SK-N-SH (cell line): ENCODE measurements around the gene INTS14. TPM values are rescaled to one million over a fixed set of nuclear protein-coding genes. Genes with fewer than 3 reads are reported as not detected.
A peak's percentile ranks its signal among the peaks of the same experiment; 100 is the strongest.

ENCODE experiments used
- CTCF ChIA-PET: fragments of 300-600, 350-600 bp; formaldehyde crosslinking; extraction: SDS; loops from one replicate; lab custom pipeline; 2021; lab: Yijun Ruan, JAX
- POLR2A ChIA-PET: fragments of 350-600 bp; sonication (Branson Sonifier 250); formaldehyde crosslinking; extraction: SDS; loops from one replicate; lab custom pipeline; 2020; ENCODE audit warnings: antibody characterized with exemption, inconsistent platforms; lab: Yijun Ruan, JAX
- DNase-seq: peaks from one replicate; pipeline ENCODE4 v3.0.0; 2012
- H2AFZ ChIP-seq: fragments of 200-600 bp; sonication (generic); 2 replicates; pipeline ENCODE4 v1.8.1; 2016; ENCODE audit warnings: antibody characterized with exemption, mild to moderate bottlenecking, low read depth
- H3F3A ChIP-seq: fragments of 200-600 bp; sonication (generic); replicated peaks from 2 replicates; pipeline ENCODE3; 2016; ENCODE audit warnings: antibody characterized with exemption, mild to moderate bottlenecking; ENCODE audit not compliant: insufficient read depth
- H3K27ac ChIP-seq, 2 experiments: fragments of 200-500 bp in 1 of 2; fragments of 200-600 bp in 1 of 2; sonication (Bioruptor generic) in 1 of 2; sonication (generic), shearing (Covaris generic) in 1 of 2; 2 replicates each; pipeline versions ENCODE4 v1.5.1 to v1.6.1; 2014 to 2016; ENCODE audit warnings: low read depth in 2 of 2, inconsistent platforms in 1 of 2, low read length in 1 of 2, mild to moderate bottlenecking in 1 of 2, mixed read lengths in 1 of 2
- H3K27me3 ChIP-seq: fragments of 200-600 bp; sonication (generic), shearing (Covaris generic); 2 replicates; pipeline ENCODE4 v1.6.1; 2016; ENCODE audit warnings: mixed run types; ENCODE audit not compliant: insufficient read depth
- H3K36me3 ChIP-seq, 2 experiments: fragments of 200-500 bp in 1 of 2; fragments of 200-600 bp in 1 of 2; sonication (Bioruptor generic) in 1 of 2; sonication (generic) in 1 of 2; replicated peaks in 1 of 2; 2 replicates each; pipeline versions ENCODE3 to v1.5.1; 2014 to 2016; ENCODE audit warnings: low read length in 1 of 2, mild to moderate bottlenecking in 1 of 2; ENCODE audit not compliant: insufficient read depth in 2 of 2, control insufficient read depth in 1 of 2
- H3K4me1 ChIP-seq, 2 experiments: fragments of 200-500 bp in 1 of 2; fragments of 200-600 bp in 1 of 2; sonication (Bioruptor generic) in 1 of 2; sonication (generic), shearing (Covaris generic) in 1 of 2; 2 replicates each; pipeline versions ENCODE4 v1.5.1 to v1.6.1; 2014 to 2016; ENCODE audit warnings: low read depth in 1 of 2, low read length in 1 of 2, mixed run types in 1 of 2; ENCODE audit not compliant: insufficient read depth in 2 of 2, control insufficient read depth in 1 of 2
- H3K4me2 ChIP-seq: fragments of 200-600 bp; sonication (generic), shearing (Covaris generic); 2 replicates; pipeline ENCODE4 v1.6.1; 2017; ENCODE audit warnings: mixed run types
- H3K4me3 ChIP-seq, 2 experiments: fragments of 200-500 bp in 1 of 2; fragments of 200-600 bp in 1 of 2; sonication (Bioruptor generic) in 1 of 2; sonication (generic), shearing (Covaris generic) in 1 of 2; 2 replicates each; pipeline versions ENCODE4 v1.5.1 to v1.8.1; 2014 to 2016; ENCODE audit warnings: low read depth in 2 of 2, inconsistent platforms in 1 of 2, low read length in 1 of 2, mild to moderate bottlenecking in 1 of 2, mixed read lengths in 1 of 2, moderate library complexity in 1 of 2
- H3K79me2 ChIP-seq: fragments of 200-600 bp; sonication (generic); 2 replicates; pipeline ENCODE4 v1.8.1; 2017; ENCODE audit warnings: mild to moderate bottlenecking; ENCODE audit not compliant: insufficient read depth
- H3K9ac ChIP-seq: fragments of 200-600 bp; sonication (generic); 2 replicates; pipeline ENCODE4 v1.6.1; 2017; ENCODE audit warnings: mixed run types
- H3K9me2 ChIP-seq: fragments of 200-600 bp; sonication (generic); 2 replicates; pipeline ENCODE4 v1.6.1; 2017; ENCODE audit warnings: mixed run types
- H3K9me3 ChIP-seq: fragments of 200-600 bp; sonication (generic); 2 replicates; pipeline ENCODE4 v1.6.1; 2017; ENCODE audit warnings: mixed run types, mild to moderate bottlenecking, moderate library complexity
- H4K20me1 ChIP-seq: fragments of 200-600 bp; sonication (generic); 2 replicates; pipeline ENCODE4 v1.6.1; 2017; ENCODE audit warnings: mild to moderate bottlenecking, mixed run types; ENCODE audit not compliant: insufficient read depth
- EP300 ChIP-seq, 2 experiments: IDR thresholded peaks; 2 replicates each; pipeline versions ENCODE4 v1.4.0 to v1.6.1; 2012; ENCODE audit warnings: borderline replicate concordance in 1 of 2, low read depth in 1 of 2, low read length in 1 of 2
- FOSL2 ChIP-seq: IDR thresholded peaks from 2 replicates; pipeline ENCODE4 v1.4.0; 2012; ENCODE audit warnings: low read depth, mild to moderate bottlenecking, moderate library complexity, borderline replicate concordance
- FOXM1 ChIP-seq: IDR thresholded peaks from 2 replicates; pipeline ENCODE4 v1.4.0; 2012; ENCODE audit warnings: low read depth, mild to moderate bottlenecking
- GATA2 ChIP-seq: sonication (generic); formaldehyde crosslinking; IDR thresholded peaks from 2 replicates; pipeline ENCODE4 v1.5.0; 2020; ENCODE audit warnings: mild to moderate bottlenecking, missing genetic modification reagents
- MEF2A ChIP-seq: IDR thresholded peaks from 2 replicates; pipeline ENCODE4 v1.4.0; 2012; ENCODE audit warnings: low read depth, borderline replicate concordance
- MXI1 ChIP-seq: IDR thresholded peaks from 2 replicates; pipeline ENCODE4 v1.6.1; 2012; ENCODE audit warnings: mild to moderate bottlenecking, low read depth, low read length, improper control_type of control experiment
- NFIC ChIP-seq: IDR thresholded peaks from 2 replicates; pipeline ENCODE4 v1.4.0; 2012; ENCODE audit warnings: borderline replicate concordance
- NRF1 ChIP-seq: IDR thresholded peaks from 2 replicates; pipeline ENCODE4 v1.6.1; 2012; ENCODE audit warnings: low read depth, mild to moderate bottlenecking, low read length
- POLR2AphosphoS5 ChIP-seq: IDR thresholded peaks from 2 replicates; pipeline ENCODE4 v1.6.1; 2012; ENCODE audit warnings: low read depth, low read length
- RAD21 ChIP-seq: IDR thresholded peaks from 2 replicates; pipeline ENCODE4 v1.6.1; 2012; ENCODE audit warnings: mild to moderate bottlenecking, low read length
- RCOR1 ChIP-seq: fragments of 150-350 bp; IDR thresholded peaks from 2 replicates; pipeline ENCODE4 v1.6.1; 2017; ENCODE audit warnings: antibody characterized with exemption, low read length
- RXRA ChIP-seq: IDR thresholded peaks from 2 replicates; pipeline ENCODE4 v1.4.0; 2012; ENCODE audit warnings: low read depth, mild to moderate bottlenecking, borderline replicate concordance
- SIN3A ChIP-seq: IDR thresholded peaks from 2 replicates; pipeline ENCODE4 v1.6.1; 2012; ENCODE audit warnings: low read depth, mild to moderate bottlenecking, low read length, moderate library complexity, borderline replicate concordance
- SMC3 ChIP-seq: IDR thresholded peaks from 2 replicates; pipeline ENCODE4 v1.6.1; 2012; ENCODE audit warnings: low read depth, low read length, improper control_type of control experiment
- TAF1 ChIP-seq: IDR thresholded peaks from 2 replicates; pipeline ENCODE4 v1.6.1; 2012; ENCODE audit warnings: low read depth, mild to moderate bottlenecking, low read length, moderate library complexity, borderline replicate concordance
- TCF12 ChIP-seq: IDR thresholded peaks from 2 replicates; pipeline ENCODE4 v1.4.0; 2012
- TEAD4 ChIP-seq: IDR thresholded peaks from 2 replicates; pipeline ENCODE4 v1.4.0; 2012; ENCODE audit warnings: mild to moderate bottlenecking, borderline replicate concordance; ENCODE audit not compliant: insufficient read depth
- YY1 ChIP-seq: IDR thresholded peaks from 2 replicates; pipeline ENCODE4 v1.4.0; 2012; ENCODE audit warnings: low read depth, mild to moderate bottlenecking
- WGBS: methylation state at CpG from one replicate; pipeline ENCODE4 v1.1.6; 2017; ENCODE audit warnings: low lambda C conversion rate; 5-methylcytosine and 5-hydroxymethylcytosine counted together
- polyA plus RNA-seq, 3 experiments: library from polyadenylated mRNA; depleted of rRNA; stranded (reverse); fragments of >200 nt; gene quantifications; 2 replicates each; pipeline ENCODE4 v1.2.3, GENCODE V29; 2012
- TF ChIP-seq, protein P1 (sequence below): IDR thresholded peaks from 2 replicates; pipeline ENCODE4 v1.4.0; 2012; ENCODE audit warnings: low read depth
- TF ChIP-seq, protein P2 (sequence below): fragments of 150-350 bp; IDR thresholded peaks from 2 replicates; pipeline ENCODE4 v1.6.1; 2016; ENCODE audit warnings: mild to moderate bottlenecking, low read depth, low read length
- TF ChIP-seq, protein P3 (sequence below): IDR thresholded peaks from 2 replicates; pipeline ENCODE4; 2012
- TF ChIP-seq, protein P4 (sequence below): IDR thresholded peaks from 2 replicates; pipeline ENCODE4 v1.4.0; 2012; ENCODE audit warnings: low read depth, borderline replicate concordance
- TF ChIP-seq, protein P5 (sequence below): fragments of 200-600 bp; sonication (generic); IDR thresholded peaks from 2 replicates; pipeline ENCODE4 v1.6.1; 2017; ENCODE audit warnings: antibody characterized with exemption, mild to moderate bottlenecking, moderate library complexity

INTS14 gene
- polyA plus RNA-seq, 1 of the 3 experiments (the other 2 are of a cell fraction), result 44.9 TPM

DNA sequence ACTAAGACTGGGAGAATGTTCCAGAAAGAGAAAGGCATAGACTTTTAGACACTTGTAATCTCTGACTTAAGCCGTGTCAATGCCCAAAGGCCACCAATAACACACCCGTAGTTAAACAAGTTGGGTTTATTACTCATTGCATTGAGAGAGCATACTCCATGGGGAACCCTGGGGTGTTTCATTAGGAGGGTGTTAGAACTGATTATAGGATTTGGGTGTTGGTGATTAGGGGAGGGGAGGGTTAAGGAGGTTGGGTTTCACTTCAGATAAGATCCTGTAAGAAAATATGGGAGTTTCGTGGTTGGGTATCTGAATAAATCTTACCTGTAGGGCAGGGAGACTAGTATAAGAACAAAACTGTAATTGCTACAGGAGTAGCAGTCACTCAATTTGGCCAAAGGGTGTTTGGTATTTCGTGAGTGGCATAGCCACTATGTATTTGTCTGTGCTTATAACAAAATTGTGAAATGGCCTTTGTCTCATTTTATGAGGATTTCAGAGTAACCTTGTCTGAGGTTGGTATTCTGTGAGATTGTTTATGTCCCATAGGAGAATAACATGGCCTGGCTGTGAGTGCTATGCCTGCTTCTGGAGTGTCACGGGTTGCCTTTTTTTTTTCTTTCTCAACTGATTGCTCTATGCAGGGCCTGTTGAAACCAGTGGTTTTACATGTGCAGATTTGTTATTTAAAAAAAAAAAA lies 77.7 kb downstream of the INTS14 start:
- H3K4me2 ChIP-seq, result no peak overlapping the region; the same call in 1 of the 2 replicates
- no peak overlapping the region for H3K27ac ChIP-seq
- ChIA-PET POLR2A (no interaction called here), CTCF (no interaction called here)
- no peak overlapping the region for H3K9ac ChIP-seq
- peaks cover 9% of the 10 kb centered on the region for H3F3A ChIP-seq
- H3K27me3 ChIP-seq, result no peaks in the 10 kb centered on the region
- WGBS, result 75% methylated on average over 5 of the region's 5 CpGs
- H3K4me1 ChIP-seq, result peaks cover 3 to 31% of the 10 kb centered on the region in 2 experiments; a peak in 2 of 4 replicates
- no peak overlapping the region for H2AFZ ChIP-seq
- TF ChIP-seq RXRA (no peak), TEAD4 (no peak), YY1 (no peak), NRF1 (no peak), EP300 (IDR thresholded peaks at IDR 0.05; ENCODE audit: borderline replicate concordance in 1 of 2, low read depth in 1 of 2, low read length in 1 of 2) (no peak), MEF2A (no peak), RCOR1 (no peak), FOSL2 (no peak), RAD21 (no peak), NFIC (no peak), SMC3 (no peak), TCF12 (no peak), POLR2AphosphoS5 (no peak)
- TF ChIP-seq, protein P1, sequence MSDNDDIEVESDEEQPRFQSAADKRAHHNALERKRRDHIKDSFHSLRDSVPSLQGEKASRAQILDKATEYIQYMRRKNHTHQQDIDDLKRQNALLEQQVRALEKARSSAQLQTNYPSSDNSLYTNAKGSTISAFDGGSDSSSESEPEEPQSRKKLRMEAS, result no peak
- TF ChIP-seq, protein P2, sequence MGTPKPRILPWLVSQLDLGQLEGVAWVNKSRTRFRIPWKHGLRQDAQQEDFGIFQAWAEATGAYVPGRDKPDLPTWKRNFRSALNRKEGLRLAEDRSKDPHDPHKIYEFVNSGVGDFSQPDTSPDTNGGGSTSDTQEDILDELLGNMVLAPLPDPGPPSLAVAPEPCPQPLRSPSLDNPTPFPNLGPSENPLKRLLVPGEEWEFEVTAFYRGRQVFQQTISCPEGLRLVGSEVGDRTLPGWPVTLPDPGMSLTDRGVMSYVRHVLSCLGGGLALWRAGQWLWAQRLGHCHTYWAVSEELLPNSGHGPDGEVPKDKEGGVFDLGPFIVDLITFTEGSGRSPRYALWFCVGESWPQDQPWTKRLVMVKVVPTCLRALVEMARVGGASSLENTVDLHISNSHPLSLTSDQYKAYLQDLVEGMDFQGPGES, result no peak
- peaks cover 0 to 8% of the 10 kb centered on the region in 2 experiments for H3K36me3 ChIP-seq
- DNase-seq, result no peak
- peaks cover 76% of the 10 kb centered on the region for H3K79me2 ChIP-seq
- no peaks in the 10 kb centered on the region for H3K9me2 ChIP-seq
- H4K20me1 ChIP-seq, result peaks cover 60% of the 10 kb centered on the region
- H3K4me3 ChIP-seq, result no peak overlapping the region
- H3K9me3 ChIP-seq, result no peaks in the 10 kb centered on the region

DNA sequence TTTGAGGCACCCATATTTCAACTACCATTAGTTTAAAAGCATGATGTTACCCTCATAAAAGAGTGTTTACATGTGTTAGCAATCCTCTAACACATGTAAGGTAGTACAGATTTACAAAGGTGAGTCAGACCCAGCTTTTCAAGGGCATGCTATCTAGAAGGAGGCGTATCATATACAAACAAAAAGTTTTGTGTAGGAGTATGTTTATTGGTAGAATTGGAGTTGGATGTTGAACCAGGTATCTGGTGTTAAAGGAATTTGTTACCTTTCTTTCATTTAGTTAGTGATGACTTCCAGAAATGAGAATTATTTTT lies 78.2 kb downstream of the INTS14 start:
- H3K27ac ChIP-seq, result no peak overlapping the region
- WGBS, result 63% methylated on average over 1 of the region's 1 CpG
- TF ChIP-seq, protein P1, result no peak
- TF ChIP-seq, protein P3, sequence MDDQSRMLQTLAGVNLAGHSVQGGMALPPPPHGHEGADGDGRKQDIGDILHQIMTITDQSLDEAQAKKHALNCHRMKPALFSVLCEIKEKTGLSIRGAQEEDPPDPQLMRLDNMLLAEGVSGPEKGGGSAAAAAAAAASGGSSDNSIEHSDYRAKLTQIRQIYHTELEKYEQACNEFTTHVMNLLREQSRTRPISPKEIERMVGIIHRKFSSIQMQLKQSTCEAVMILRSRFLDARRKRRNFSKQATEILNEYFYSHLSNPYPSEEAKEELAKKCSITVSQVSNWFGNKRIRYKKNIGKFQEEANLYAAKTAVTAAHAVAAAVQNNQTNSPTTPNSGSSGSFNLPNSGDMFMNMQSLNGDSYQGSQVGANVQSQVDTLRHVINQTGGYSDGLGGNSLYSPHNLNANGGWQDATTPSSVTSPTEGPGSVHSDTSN, result no peak
- no peak for TF ChIP-seq RAD21
- TF ChIP-seq, protein P4, sequence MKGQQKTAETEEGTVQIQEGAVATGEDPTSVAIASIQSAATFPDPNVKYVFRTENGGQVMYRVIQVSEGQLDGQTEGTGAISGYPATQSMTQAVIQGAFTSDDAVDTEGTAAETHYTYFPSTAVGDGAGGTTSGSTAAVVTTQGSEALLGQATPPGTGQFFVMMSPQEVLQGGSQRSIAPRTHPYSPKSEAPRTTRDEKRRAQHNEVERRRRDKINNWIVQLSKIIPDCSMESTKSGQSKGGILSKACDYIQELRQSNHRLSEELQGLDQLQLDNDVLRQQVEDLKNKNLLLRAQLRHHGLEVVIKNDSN, result no peak
- TF ChIP-seq TEAD4, result no peak
- no peak for TF ChIP-seq SIN3A
- no peak for TF ChIP-seq MXI1
- no peak for TF ChIP-seq GATA2 (CRISPR knock-in tag)
- TF ChIP-seq FOXM1, result no peak
- TF ChIP-seq TCF12, result no peak
- TF ChIP-seq POLR2AphosphoS5, result no peak
- TF ChIP-seq NFIC, result no peak
- TF ChIP-seq TAF1, result no peak
- TF ChIP-seq, protein P5, sequence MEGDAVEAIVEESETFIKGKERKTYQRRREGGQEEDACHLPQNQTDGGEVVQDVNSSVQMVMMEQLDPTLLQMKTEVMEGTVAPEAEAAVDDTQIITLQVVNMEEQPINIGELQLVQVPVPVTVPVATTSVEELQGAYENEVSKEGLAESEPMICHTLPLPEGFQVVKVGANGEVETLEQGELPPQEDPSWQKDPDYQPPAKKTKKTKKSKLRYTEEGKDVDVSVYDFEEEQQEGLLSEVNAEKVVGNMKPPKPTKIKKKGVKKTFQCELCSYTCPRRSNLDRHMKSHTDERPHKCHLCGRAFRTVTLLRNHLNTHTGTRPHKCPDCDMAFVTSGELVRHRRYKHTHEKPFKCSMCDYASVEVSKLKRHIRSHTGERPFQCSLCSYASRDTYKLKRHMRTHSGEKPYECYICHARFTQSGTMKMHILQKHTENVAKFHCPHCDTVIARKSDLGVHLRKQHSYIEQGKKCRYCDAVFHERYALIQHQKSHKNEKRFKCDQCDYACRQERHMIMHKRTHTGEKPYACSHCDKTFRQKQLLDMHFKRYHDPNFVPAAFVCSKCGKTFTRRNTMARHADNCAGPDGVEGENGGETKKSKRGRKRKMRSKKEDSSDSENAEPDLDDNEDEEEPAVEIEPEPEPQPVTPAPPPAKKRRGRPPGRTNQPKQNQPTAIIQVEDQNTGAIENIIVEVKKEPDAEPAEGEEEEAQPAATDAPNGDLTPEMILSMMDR, result no peak
- H2AFZ ChIP-seq, result no peak overlapping the region
- no peak overlapping the region for H3K9ac ChIP-seq
- no peaks in the 10 kb centered on the region for H3K27me3 ChIP-seq
- peaks cover 9% of the 10 kb centered on the region for H3F3A ChIP-seq
- no peaks in the 10 kb centered on the region for H3K9me2 ChIP-seq
- ChIA-PET CTCF (no interaction called here), POLR2A (no interaction called here)
- no peaks in the 10 kb centered on the region for H3K9me3 ChIP-seq
- peaks cover 0 to 6% of the 10 kb centered on the region in 2 experiments for H3K36me3 ChIP-seq
- DNase-seq, result no peak
- peaks cover 58% of the 10 kb centered on the region for H4K20me1 ChIP-seq
- H3K79me2 ChIP-seq, result peaks cover 73% of the 10 kb centered on the region
- H3K4me1 ChIP-seq, result peaks cover 3 to 31% of the 10 kb centered on the region in 2 experiments; a peak in 2 of 4 replicates
- no peak overlapping the region; the same call in 1 of the 2 replicates for H3K4me2 ChIP-seq
- H3K4me3 ChIP-seq, result 0 out of 4 replicates have a peak overlapping the region, but pooled peaks of 1 of the 2 experiments have one; percentile 82
